ENCODE measurements around the gene NFIB.

GRCh38 chr9:14221558-14221957 lies 92.4 kb downstream of the NFIB start:
- no peak for TF ChIP-seq POLR2A (IDR thresholded peaks at IDR 0.05; ENCODE audit: insufficient read depth in 1 of 2, low read depth in 2 of 2, low read length in 2 of 2)
- no peak for TF ChIP-seq ZNF343 (CRISPR knock-in tag; IDR thresholded peaks at IDR 0.05)
- TF ChIP-seq KLF6 (CRISPR knock-in tag; IDR thresholded peaks at IDR 0.05) = no peak
- TF ChIP-seq MAZ (IDR thresholded peaks at IDR 0.05; ENCODE audit: borderline replicate concordance, low read depth, low read length) = no peak
- TF ChIP-seq MAZ (CRISPR knock-in tag; IDR thresholded peaks at IDR 0.05; ENCODE audit: low read depth) = no peak
- TF ChIP-seq HOMEZ (CRISPR knock-in tag; IDR thresholded peaks at IDR 0.05; ENCODE audit: low read depth) = no peak
- no peak for TF ChIP-seq PHB2 (IDR thresholded peaks at IDR 0.05; ENCODE audit: partially characterized antibody)
- TF ChIP-seq ZFP36 (IDR thresholded peaks at IDR 0.05; ENCODE audit: borderline replicate concordance, low read depth, low read length, partially characterized antibody) = no peak
- no peak for TF ChIP-seq RAD51 (IDR thresholded peaks at IDR 0.05; ENCODE audit: borderline replicate concordance)
- no peak for TF ChIP-seq BORCS8-MEF2B (CRISPR knock-in tag; IDR thresholded peaks at IDR 0.05)
- no peak for TF ChIP-seq SOX6 (IDR thresholded peaks at IDR 0.05)
- TF ChIP-seq SOX6 (CRISPR knock-in tag; IDR thresholded peaks at IDR 0.05) = no peak
- no peak for TF ChIP-seq CTCF (CRISPR knock-in tag; IDR thresholded peaks at IDR 0.05)

All from HepG2 (cell line).